AG09309 (cell line): ENCODE results near the gene IFIT1B.

Source experiments
- DNase-seq: peaks from one replicate; pipeline ENCODE4 v3.0.0-alpha.2; 2010; ENCODE audit warnings: low read depth
- H3K4me3 ChIP-seq: 2 replicates; pipeline ENCODE4 v1.5.1; 2011; ENCODE audit warnings: mild to moderate bottlenecking, low read depth, low read length, moderate library complexity; ENCODE audit not compliant: control insufficient read depth
- TF ChIP-seq, protein P1 (sequence below): IDR thresholded peaks from 2 replicates; pipeline ENCODE4 v1.5.1; 2011; ENCODE audit warnings: mild to moderate bottlenecking, low read depth, low read length, inconsistent platforms; ENCODE audit not compliant: insufficient read depth, control insufficient read depth; ENCODE audit errors: missing control alignments

The IFIT1B gene

DNA sequence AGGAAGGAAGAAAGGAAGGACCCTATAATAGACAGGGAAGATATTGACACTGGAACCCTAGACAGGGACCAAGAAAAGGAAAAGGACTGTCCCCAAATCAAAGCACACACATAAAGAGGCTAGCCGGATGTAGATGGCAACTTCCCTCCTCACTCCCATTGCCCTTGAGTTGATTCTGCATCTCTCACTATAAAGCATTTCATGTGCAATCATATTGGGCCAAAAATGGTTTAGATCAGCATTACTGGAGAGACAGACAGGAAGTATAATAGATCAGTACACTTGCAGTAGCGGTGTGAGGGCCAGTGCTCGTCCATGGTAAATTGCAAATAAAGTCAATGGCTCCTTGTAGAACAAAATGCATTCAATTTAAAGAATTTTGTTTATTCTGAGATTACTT lies 41.6 kb upstream of the IFIT1B start:
- no peak overlapping the region for H3K4me3 ChIP-seq
- no peak for DNase-seq
- TF ChIP-seq, protein P1, sequence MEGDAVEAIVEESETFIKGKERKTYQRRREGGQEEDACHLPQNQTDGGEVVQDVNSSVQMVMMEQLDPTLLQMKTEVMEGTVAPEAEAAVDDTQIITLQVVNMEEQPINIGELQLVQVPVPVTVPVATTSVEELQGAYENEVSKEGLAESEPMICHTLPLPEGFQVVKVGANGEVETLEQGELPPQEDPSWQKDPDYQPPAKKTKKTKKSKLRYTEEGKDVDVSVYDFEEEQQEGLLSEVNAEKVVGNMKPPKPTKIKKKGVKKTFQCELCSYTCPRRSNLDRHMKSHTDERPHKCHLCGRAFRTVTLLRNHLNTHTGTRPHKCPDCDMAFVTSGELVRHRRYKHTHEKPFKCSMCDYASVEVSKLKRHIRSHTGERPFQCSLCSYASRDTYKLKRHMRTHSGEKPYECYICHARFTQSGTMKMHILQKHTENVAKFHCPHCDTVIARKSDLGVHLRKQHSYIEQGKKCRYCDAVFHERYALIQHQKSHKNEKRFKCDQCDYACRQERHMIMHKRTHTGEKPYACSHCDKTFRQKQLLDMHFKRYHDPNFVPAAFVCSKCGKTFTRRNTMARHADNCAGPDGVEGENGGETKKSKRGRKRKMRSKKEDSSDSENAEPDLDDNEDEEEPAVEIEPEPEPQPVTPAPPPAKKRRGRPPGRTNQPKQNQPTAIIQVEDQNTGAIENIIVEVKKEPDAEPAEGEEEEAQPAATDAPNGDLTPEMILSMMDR = no peak

DNA sequence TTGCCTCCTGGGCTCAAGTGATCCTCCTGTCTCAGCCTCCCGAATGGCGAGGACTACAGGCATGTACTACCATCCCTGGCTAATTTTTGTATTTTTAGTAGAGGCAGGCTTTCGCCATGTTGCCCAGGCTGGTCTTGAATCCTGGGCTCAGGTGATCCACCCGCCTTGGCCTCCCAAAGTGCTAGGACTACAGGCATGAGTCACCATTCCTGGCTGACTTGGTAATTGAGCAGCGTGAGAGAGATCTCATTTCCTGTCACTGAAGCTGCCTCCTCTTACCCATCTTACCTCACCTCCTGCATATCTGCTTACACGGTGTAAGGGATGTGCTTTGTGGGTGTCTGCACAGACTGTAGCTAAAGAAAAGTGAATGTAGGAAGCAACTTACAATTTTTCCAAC lies 40.4 kb upstream of the IFIT1B start:
- TF ChIP-seq, protein P1 = no peak
- no peak overlapping the region for H3K4me3 ChIP-seq
- no peak for DNase-seq

DNA sequence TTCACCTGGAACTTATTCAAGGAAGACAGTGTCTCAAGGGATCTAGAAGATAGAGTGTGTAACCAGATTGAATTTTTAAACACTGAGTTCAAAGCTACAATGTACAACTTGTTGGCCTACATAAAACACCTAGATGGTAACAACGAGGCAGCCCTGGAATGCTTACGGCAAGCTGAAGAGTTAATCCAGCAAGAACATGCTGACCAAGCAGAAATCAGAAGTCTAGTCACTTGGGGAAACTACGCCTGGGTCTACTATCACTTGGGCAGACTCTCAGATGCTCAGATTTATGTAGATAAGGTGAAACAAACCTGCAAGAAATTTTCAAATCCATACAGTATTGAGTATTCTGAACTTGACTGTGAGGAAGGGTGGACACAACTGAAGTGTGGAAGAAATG lies 39.1 kb upstream of the IFIT1B start:
- DNase-seq = no peak
- TF ChIP-seq, protein P1 = no peak
- no peak overlapping the region for H3K4me3 ChIP-seq

DNA sequence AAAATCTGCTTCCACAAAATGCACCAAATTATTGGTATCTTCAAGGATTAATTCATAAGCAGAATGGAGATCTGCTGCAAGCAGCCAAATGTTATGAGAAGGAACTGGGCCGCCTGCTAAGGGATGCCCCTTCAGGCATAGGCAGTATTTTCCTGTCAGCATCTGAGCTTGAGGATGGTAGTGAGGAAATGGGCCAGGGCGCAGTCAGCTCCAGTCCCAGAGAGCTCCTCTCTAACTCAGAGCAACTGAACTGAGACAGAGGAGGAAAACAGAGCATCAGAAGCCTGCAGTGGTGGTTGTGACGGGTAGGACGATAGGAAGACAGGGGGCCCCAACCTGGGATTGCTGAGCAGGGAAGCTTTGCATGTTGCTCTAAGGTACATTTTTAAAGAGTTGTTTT lies 38.0 kb upstream of the IFIT1B start:
- TF ChIP-seq, protein P1 = no peak
- no peak for DNase-seq
- no peak overlapping the region for H3K4me3 ChIP-seq

DNA sequence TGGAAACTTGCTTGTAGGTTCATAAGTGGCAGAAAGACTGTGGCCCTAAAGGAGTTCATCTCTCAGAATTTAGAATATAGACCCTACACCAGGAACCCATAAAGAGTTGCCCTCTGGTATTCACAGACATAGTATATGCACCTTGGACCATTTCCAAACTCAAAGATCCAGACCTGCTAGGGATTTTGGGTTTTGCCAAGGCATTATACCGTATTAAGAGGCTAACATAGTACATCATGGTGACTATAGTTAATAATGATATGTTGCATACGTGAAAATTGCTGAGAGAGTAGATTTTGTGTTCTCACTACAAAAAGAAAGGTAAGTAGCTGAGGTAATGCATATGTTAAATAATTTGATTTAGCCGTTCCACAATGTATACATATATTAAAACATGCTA lies 36.2 kb upstream of the IFIT1B start:
- no peak for DNase-seq
- no peak overlapping the region for H3K4me3 ChIP-seq
- TF ChIP-seq, protein P1 = no peak

DNA sequence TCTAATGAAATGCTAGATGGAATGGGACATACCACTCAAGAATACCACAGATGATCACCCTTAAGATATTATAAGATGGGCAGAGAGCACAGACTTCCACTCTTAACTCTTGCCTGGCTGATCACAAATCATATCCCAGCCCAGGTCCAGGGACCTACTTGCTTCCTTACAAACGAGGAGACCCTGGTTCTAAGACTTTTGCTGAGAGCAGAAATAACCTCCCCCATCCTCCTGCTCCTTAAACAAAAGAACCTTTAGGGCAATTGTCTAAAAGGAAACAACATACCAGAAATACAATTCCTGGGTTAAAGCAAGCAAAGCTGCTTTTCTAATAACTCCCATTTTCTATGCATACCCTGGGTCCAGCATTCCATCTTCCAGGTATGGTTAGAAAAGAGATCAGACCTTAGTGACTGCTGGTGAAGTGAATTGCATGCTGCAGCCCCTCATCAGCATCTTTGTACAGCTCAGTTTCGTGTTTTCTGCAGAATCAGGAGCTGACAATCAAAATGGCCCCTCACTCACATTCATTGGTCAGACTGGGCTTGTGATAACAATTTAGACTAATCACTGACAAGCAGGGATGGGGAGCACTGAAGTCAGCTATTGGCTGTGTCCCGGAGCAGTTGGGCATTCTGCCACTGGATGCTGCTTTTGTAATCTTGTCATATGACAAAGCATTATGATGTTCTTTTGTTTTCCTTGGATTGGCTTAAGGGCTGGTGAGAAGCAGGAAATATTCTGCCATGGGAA lies 35.5 kb upstream of the IFIT1B start:
- H3K4me3 ChIP-seq = no peak overlapping the region

More for the DNA sequence above, 35.5 kb upstream of the IFIT1B start:
- TF ChIP-seq, protein P1 = no peak
- no peak for DNase-seq
